DMS53 treated with DMSO at 0.1 percent for 48 hours (cell line): ENCODE measurements around the gene MDN1.
A peak's percentile ranks its signal among the peaks of the same experiment; 100 is the strongest.
"Not testable (repeated sequence)": the region's sequence is repeated elsewhere in the genome, so short reads cannot be mapped to it uniquely, and the experiment has no call there.

Experiments used
- DNase-seq: peaks from one replicate; lab custom pipeline; 2025; ENCODE audit not compliant: unreplicated experiment; lab: John Stamatoyannopoulos, UW

The MDN1 gene

GRCh38 chr6:89826029-89826528 lies 6.5 kb upstream of the MDN1 start:
- no peak for DNase-seq

DNA sequence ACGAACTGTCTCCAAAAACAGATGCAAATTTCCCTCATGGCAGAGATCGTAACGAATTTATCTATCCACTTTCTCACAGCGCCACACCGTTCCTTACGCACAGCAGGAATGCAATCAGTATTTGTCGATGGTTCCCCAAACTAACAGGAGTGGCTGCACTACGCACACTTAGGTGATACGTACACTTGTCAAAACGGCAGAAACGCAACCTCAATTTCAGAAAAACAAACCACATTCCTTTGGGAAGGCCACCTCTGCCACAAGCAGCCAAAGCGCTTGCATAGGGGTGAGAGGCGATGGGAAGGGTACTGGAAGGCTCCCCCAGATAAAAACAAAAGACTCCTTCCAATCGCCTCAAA lies 638 bp downstream of the MDN1 start:
- no peak for DNase-seq

DNA sequence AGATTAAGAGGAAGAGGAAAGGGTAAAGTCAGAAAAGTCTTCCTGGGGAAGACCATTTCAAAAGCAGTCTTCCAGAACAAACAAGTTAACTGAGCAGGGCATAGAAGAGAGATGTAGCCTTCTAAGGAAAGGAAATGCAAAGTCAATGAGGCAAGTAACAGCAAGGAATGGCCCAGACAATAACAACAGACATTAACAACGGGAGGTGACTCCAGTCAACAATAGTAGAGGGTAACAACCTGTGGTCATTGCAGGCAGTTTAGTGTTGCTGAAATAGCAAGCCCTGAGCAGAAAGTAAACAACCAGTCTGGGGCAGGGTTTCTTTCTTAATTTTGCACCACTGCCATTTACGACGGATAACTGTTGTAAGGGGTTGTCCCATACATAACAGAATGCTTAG lies 2.1 kb downstream of the MDN1 start:
- no peak for DNase-seq

GRCh38 chr6:89813422-89813821 lies 6.2 kb downstream of the MDN1 start:
- not testable (repeated sequence) for DNase-seq

DNA sequence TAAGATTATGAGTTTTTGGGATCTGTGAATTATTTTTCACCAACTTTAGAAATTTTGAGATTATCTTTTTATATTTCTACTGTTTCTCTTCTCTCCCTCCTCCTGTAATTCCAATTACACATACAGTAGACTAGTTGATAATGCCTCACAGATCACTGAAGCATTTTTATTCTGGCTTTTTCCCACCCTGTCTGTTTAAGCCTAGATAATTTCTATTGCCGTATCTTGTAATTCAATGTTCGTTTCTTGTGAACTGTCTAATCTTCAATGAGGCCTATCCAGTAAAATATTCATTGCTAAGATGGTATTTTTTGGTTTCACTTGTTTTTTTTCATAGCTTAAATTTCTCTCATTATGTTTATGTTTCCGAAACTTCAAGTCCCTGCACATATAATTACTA lies 12.0 kb downstream of the MDN1 start:
- no peak for DNase-seq

DNA sequence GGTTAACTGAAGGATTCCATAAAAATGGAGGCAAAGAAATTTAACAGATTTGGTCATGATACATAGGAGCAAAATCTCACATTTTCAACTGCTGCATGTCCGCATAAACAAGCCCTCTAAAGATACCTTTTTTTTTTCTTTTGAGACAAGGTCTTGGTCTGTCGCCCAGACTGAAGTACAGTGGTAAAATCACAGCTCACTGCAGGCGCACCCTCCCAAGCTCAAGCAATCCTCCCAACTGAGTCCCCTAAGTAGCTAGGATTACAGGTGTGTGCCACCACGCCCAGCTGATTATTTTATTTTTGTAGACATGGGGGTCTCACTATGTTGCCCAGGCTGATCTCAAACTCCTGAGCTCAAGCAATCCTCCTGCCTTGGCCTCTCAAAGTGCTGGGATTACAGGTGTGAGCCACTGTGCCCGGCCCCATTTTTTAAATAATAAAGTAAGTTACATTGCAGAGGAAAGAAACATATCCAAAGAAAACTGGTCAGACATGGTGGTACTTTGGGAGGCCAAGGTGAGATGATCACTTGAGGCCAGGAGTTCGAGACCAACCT lies 13.7 kb downstream of the MDN1 start:
- no peak for DNase-seq

DNA sequence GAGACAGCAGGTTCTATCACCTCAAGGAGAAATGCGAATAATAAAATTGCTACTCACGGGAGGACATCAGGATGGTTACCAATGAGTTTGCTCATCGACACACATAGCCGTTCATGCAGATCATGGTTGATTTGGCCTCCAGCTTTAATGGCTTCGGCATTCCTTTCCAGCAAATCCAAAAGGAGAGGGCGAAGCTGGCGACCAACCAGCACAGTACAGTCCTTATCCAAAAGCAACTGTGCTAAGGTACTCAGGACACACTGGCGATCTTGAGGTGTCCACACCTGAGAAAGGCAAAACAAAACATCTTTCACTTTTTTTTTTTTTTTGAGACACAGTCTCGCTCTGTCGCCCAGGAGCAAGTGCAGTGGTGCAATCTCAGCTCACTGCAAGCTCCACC lies 16.3 kb downstream of the MDN1 start:
- no peak for DNase-seq

DNA sequence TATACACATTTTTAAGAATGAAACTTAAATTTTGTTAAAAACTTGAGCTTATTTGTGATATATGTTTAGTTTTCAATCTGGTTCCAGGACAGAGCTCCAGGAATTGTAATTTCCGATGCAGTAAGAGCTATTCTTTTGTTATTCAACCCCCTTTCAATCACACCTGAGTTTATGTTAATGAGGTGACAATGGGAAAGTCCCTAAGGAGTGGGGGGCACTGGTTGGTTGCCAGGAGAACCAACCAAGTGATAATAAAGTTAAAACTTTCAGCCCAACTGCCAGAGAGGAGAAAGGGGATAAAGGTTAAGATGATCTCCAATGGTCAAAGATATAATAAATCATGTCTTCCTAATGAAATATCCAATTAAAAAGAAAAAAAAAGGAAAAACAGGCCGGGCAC lies 19.8 kb downstream of the MDN1 start:
- no peak for DNase-seq

DNA sequence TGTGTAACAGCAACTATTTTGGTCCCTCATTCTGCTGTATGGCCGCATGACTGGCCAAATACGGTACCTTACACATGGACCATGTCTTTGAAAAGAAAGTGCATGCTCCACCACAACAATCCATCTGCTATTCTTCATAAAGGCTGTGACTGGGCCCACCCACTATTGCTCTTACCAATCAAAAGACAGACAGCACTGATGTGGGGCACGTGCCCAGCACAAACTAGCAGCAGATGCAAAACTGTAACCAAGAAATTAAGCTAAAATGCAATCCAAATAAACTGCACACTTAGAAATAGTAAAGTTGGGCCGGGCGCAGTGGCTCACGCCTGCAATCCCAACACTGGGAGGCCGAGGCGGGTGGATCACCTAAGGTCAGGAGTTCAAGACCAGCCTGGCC lies 20.5 kb downstream of the MDN1 start:
- DNase-seq = no peak

DNA sequence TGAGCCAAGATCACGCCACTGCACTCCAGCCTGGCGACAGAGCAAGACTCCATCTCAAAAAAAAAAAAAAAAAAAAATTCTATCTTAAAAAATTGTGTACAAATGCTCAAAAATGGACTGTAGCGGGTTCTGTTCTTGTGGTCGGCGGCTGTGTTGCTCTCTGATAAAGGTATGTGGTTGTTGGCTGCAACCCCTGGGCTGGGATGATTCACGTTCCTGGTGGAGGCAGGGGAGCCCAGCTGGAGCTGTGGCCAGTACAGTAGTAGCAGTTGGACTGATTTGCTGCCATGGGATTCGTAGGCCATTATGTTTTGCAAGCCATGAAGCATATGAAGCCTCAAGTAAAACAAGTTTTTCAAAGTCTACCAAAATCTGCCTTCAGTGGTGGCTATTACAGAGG lies 22.3 kb downstream of the MDN1 start:
- DNase-seq = no peak

DNA sequence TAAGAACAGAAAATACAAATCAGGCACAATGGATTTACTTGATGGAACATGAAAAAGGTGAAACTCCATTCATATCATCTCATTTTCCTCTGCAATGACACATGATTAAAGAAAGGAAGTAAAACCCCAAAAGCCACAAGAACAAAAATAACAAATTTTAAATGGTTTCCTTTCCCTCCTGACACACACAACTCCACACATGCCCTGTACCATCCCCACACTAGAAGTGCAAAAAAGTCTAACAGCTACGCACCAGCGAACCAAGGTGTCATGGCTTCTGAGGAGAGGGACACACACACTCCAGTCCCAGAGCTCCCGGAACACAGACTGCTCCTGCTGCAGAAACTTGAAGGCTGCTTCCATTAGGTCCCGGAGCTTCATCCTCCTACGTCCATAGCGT lies 25.3 kb downstream of the MDN1 start:
- DNase-seq = no peak

- no peak for DNase-seq
Measured at GRCh38 chr6:89793586-89793985, 26.0 kb downstream of the MDN1 start.

GRCh38 chr6:89792881-89793280 lies 26.7 kb downstream of the MDN1 start:
- peak; percentile 25 for DNase-seq

DNA sequence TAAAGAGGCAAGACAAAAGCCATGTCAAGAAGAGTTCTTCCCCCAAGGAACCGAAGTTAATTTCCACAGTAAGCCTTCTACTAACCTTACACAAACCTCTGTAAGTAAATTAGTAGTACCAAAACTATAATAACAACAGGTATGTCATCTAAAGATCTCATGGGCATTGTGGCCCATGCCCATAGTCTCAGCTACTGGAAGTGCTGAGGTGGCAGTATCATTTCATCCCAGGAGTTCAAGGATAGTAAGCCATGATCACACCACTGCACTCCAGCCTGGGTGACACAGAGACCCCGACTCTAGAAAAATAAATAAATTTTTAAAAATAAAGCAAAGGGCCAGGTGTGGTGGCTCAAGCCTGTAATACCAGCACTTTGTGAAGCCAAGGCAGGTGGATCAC lies 29.2 kb downstream of the MDN1 start:
- DNase-seq = no peak

DNA sequence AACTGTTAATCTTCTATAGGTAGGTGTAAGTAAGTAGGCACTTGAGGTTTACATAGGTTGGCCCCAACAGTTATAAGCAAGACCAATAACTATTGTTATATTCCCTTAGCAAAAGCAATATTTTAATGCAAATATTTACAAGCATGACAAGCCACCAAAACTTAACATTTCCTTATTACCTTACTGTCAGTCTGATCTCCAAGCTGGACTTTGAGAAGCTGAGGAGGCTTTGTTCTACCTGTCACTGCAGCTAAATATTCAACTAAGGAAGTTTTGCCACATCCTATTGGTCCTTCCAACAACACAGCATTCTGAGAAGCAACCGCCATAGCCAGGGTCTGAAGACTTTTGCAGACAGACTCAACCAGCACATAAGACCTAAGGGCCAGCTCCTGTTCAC lies 29.6 kb downstream of the MDN1 start:
- DNase-seq = no peak

GRCh38 chr6:89787660-89788328 lies 31.8 kb downstream of the MDN1 start:
- DNase-seq = no peak

GRCh38 chr6:89786970-89787369 lies 32.6 kb downstream of the MDN1 start:
- DNase-seq = no peak

GRCh38 chr6:89784838-89785237 lies 34.8 kb downstream of the MDN1 start:
- DNase-seq = no peak

- DNase-seq = not testable (repeated sequence)
Measured at GRCh38 chr6:89783293-89783692, 36.3 kb downstream of the MDN1 start.

GRCh38 chr6:89782222-89782621 lies 37.4 kb downstream of the MDN1 start:
- DNase-seq = no peak

DNA sequence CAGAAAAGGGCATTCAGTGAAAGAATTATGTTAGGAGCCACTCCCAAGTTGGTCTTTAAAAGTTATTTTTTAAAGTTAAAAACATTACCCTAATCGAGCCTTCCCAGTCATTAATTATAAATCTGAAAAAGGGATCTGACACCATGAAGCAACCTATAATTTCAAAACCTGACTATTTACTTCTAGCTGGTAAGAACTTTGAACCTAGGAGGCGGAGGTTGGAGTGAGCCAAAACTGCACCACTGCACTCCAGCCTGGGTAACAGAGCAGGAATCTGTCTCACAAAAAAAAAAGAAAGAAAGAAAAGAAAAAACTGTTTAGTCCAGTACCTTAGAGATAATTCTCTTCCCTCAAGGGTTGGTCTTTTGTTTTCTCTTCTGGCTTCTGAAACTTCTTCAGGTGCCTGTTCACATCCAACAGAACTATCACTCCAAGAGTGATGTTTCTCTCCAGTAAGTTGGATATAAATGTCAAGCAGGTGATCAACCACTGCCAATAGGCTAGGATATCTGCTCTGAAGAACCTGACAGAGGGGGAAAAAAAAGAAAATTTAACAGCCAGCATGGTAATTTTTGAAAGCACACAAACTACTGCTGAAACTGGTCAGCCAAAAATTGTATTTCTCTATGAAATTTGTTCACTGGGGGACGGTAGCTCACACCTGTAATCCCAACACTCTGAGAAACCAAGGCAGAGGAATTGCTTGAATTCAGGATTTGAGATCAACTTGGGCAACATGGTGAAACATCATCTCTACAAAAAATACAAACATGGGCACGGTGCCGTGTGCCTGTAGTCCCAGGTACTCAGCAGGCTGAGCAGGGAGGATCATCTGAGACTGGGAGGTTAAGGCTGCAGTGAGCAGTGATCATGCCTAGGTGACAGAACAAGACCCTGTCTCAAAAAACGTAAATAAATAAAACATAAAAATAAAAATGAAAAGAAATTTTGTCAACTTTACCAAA lies 38.2 kb downstream of the MDN1 start:
- DNase-seq = no peak

- no peak for DNase-seq
Measured at GRCh38 chr6:89777455-89777854, 42.1 kb downstream of the MDN1 start.
